CD14-positive monocyte (primary cell): ENCODE data around the gene GALNTL6. TPM values are rescaled to one million over a fixed set of nuclear protein-coding genes. Genes with fewer than 3 reads are reported as not detected.

ENCODE experiments used
- DNase-seq, 3 donors: peaks; one replicate each; pipeline ENCODE4 v3.0.0-alpha.2; 2011 to 2022
- H2AFZ ChIP-seq: 2 replicates; pipeline ENCODE4 v1.6.0; 2012; ENCODE audit warnings: mild to moderate bottlenecking, low read depth, low read length, inconsistent platforms; ENCODE audit not compliant: insufficient read depth, poor library complexity, severe bottlenecking
- H3K27ac ChIP-seq, 2 donors: 1 replicate in 1 of 2; 2 replicates in 1 of 2; pipeline ENCODE4 v1.5.1; 2012 to 2013; ENCODE audit warnings: low read length in 2 of 2, control low read depth in 1 of 2, inconsistent platforms in 1 of 2, low read depth in 1 of 2, mild to moderate bottlenecking in 1 of 2
- H3K27me3 ChIP-seq, 2 donors: one replicate each; pipeline versions ENCODE4 v1.6.0 to v1.6.1; 2011 to 2013; ENCODE audit warnings: low read length in 2 of 2; ENCODE audit not compliant: control insufficient read depth in 2 of 2, insufficient read depth in 2 of 2
- H3K36me3 ChIP-seq, 2 donors: replicated peaks in 1 of 2; 1 replicate in 1 of 2; 2 replicates in 1 of 2; pipeline versions ENCODE4 v1.5.1 to v1.6.1; 2012 to 2013; ENCODE audit warnings: low read length in 2 of 2, control low read depth in 1 of 2, inconsistent platforms in 1 of 2, mild to moderate bottlenecking in 1 of 2; ENCODE audit not compliant: insufficient read depth in 2 of 2, control insufficient read depth in 1 of 2
- H3K4me1 ChIP-seq, 2 donors: 1 replicate in 1 of 2; 2 replicates in 1 of 2; pipeline versions ENCODE4 v1.5.1 to v1.6.1; 2012 to 2013; ENCODE audit warnings: low read length in 2 of 2, control low read depth in 1 of 2, inconsistent platforms in 1 of 2, mild to moderate bottlenecking in 1 of 2, moderate library complexity in 1 of 2; ENCODE audit not compliant: insufficient read depth in 2 of 2, control insufficient read depth in 1 of 2
- H3K4me2 ChIP-seq: replicated peaks from 2 replicates; pipeline ENCODE3; 2012; ENCODE audit warnings: low read length, moderate library complexity, mild to moderate bottlenecking; ENCODE audit not compliant: poor library complexity, severe bottlenecking; ENCODE audit errors: extremely low read depth
- H3K4me3 ChIP-seq, 3 experiments: fragments of 200-600 bp in 1 of 3; sonication (generic) in 1 of 3; replicated peaks in 1 of 3; 1 replicate in 2 of 3; 2 replicates in 1 of 3; pipeline ENCODE4 v1.5.1; 2011 to 2013; ENCODE audit warnings: low read length in 3 of 3, mild to moderate bottlenecking in 3 of 3, control low read depth in 2 of 3, low read depth in 2 of 3, inconsistent platforms in 1 of 3, moderate library complexity in 1 of 3
- H3K79me2 ChIP-seq: 2 replicates; pipeline ENCODE4 v1.6.0; 2012; ENCODE audit warnings: mild to moderate bottlenecking, control low read depth, inconsistent platforms, low read length, moderate library complexity; ENCODE audit not compliant: insufficient read depth
- H3K9ac ChIP-seq: 2 replicates; pipeline ENCODE4 v1.6.0; 2017; ENCODE audit warnings: low read length, mild to moderate bottlenecking; ENCODE audit not compliant: insufficient read depth, poor library complexity, severe bottlenecking
- H3K9me3 ChIP-seq, 2 donors: replicated peaks in 1 of 2; 1 replicate in 1 of 2; 2 replicates in 1 of 2; pipeline versions ENCODE4 v1.5.1 to v1.6.1; 2012 to 2013; ENCODE audit warnings: low read length in 2 of 2, control low read depth in 1 of 2; ENCODE audit not compliant: control insufficient read depth in 1 of 2, insufficient read depth in 1 of 2
- H4K20me1 ChIP-seq: 2 replicates; pipeline ENCODE4 v1.6.0; 2012; ENCODE audit warnings: mild to moderate bottlenecking, low read length, control low read depth, moderate library complexity; ENCODE audit not compliant: insufficient read depth
- H3K27ac Mint-ChIP-seq, 7 donors: one replicate each; pipeline ENCODE4 v1.8.0; 2020; ENCODE audit warnings: mild to moderate bottlenecking in 7 of 7, mixed read lengths in 7 of 7, moderate library complexity in 6 of 7, inconsistent platforms in 2 of 7
- H3K27me3 Mint-ChIP-seq, 3 donors: one replicate each; pipeline ENCODE4 v1.8.0; 2021 to 2022; ENCODE audit warnings: low read depth in 3 of 3, mild to moderate bottlenecking in 3 of 3, mixed read lengths in 3 of 3, moderate library complexity in 3 of 3, inconsistent platforms in 1 of 3
- H3K36me3 Mint-ChIP-seq, 2 donors: one replicate each; pipeline ENCODE4 v1.8.0; 2020; ENCODE audit warnings: mixed read lengths in 2 of 2, inconsistent platforms in 1 of 2, mild to moderate bottlenecking in 1 of 2
- H3K4me1 Mint-ChIP-seq: one replicate; pipeline ENCODE4 v1.8.0; 2020; ENCODE audit warnings: mild to moderate bottlenecking, mixed read lengths
- H3K4me3 Mint-ChIP-seq, 2 donors: one replicate each; pipeline ENCODE4 v1.8.0; 2020; ENCODE audit warnings: mild to moderate bottlenecking in 2 of 2, mixed read lengths in 2 of 2, moderate library complexity in 1 of 2
- H3K9me3 Mint-ChIP-seq, 7 donors: one replicate each; pipeline ENCODE4 v1.8.0; 2020 to 2022; ENCODE audit warnings: mixed read lengths in 7 of 7, mild to moderate bottlenecking in 6 of 7, moderate library complexity in 6 of 7, inconsistent platforms in 2 of 7
- WGBS: methylation state at CpG from one replicate; pipeline ENCODE4 v1.1.5; 2013; ENCODE audit warnings: missing lambda C conversion rate; ENCODE audit not compliant: insufficient coverage; 5-methylcytosine and 5-hydroxymethylcytosine counted together
- intact Hi-C, 2 donors: fragments of 100-400 bp; cut with micrococcal nuclease; formaldehyde crosslinking; loops; one replicate each; pipeline versions ENCODE4 v1.15.0 to v1.15.1; 2023
- polyA plus RNA-seq, 3 donors: library from polyadenylated mRNA; depleted of rRNA in 1 of 3; unstranded in 2 of 3; stranded (reverse) in 1 of 3; fragments of 300-500 nt in 2 of 3; fragments of >200 nt in 1 of 3; fragmentation: Illumina TruSeq in 2 of 3; gene quantifications; 1 replicate in 2 of 3; 2 replicates in 1 of 3; pipeline ENCODE4 v1.2.3, GENCODE V29; 2012 to 2021
- TF ChIP-seq, protein P1 (sequence below): fragments of 200-600 bp; IDR thresholded peaks from one replicate; pipeline ENCODE4 v1.8.0; 2022; ENCODE audit warnings: antibody characterized with exemption, mild to moderate bottlenecking

Gene GALNTL6
- polyA plus RNA-seq, 3 donors: 0.05 TPM; not detected in 2

DNA sequence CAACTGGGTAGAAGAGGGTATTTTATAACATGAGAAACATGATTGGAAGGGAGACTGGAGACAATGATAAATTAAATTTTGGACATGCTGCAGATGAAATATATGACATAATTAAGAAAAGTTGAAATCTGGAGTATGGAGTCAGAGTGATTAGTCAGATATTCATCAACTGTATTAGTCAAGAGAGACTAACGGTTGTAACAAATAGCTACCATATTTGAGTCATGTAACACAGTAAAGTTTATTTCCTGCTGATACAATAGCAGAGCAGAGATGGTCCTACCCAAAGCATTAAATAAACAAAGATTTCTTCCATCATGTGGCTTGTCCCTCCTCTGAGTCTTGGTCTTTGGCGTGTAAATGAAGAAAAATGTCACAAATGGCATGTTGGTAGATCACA is 321.3 kb downstream of the GALNTL6 start:
- Histone ChIP-seq H3K79me2 (no peaks in the 10 kb centered on the region), H3K36me3 (no peaks in the 10 kb centered on the region), H3K27me3 (no peaks in the 10 kb centered on the region), H3K9me3 (no peaks in the 10 kb centered on the region), H3K27ac (no peak overlapping the region), H3K4me1 (no peaks in the 10 kb centered on the region), H4K20me1 (no peaks in the 10 kb centered on the region), H2AFZ (no peak overlapping the region), H3K4me2 (no peak overlapping the region), H3K4me3 (no peak overlapping the region), H3K9ac (no peak overlapping the region)
- Mint-ChIP-seq H3K27ac (no peak overlapping the region), H3K4me3 (no peak overlapping the region), H3K9me3 (peaks cover 0 to 7% (median 2%) of the 10 kb centered on the region in 7 donors), H3K4me1 (no peaks in the 10 kb centered on the region), H3K27me3 (peaks cover 0 to 1% (median 0%) of the 10 kb centered on the region in 3 donors), H3K36me3 (no peaks in the 10 kb centered on the region)
- WGBS: no CpG with 5 or more reads among the region's 2 CpGs
- no peak for DNase-seq
- intact Hi-C loops: no loop called here
- TF ChIP-seq, protein P1, sequence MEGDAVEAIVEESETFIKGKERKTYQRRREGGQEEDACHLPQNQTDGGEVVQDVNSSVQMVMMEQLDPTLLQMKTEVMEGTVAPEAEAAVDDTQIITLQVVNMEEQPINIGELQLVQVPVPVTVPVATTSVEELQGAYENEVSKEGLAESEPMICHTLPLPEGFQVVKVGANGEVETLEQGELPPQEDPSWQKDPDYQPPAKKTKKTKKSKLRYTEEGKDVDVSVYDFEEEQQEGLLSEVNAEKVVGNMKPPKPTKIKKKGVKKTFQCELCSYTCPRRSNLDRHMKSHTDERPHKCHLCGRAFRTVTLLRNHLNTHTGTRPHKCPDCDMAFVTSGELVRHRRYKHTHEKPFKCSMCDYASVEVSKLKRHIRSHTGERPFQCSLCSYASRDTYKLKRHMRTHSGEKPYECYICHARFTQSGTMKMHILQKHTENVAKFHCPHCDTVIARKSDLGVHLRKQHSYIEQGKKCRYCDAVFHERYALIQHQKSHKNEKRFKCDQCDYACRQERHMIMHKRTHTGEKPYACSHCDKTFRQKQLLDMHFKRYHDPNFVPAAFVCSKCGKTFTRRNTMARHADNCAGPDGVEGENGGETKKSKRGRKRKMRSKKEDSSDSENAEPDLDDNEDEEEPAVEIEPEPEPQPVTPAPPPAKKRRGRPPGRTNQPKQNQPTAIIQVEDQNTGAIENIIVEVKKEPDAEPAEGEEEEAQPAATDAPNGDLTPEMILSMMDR: no peak

DNA sequence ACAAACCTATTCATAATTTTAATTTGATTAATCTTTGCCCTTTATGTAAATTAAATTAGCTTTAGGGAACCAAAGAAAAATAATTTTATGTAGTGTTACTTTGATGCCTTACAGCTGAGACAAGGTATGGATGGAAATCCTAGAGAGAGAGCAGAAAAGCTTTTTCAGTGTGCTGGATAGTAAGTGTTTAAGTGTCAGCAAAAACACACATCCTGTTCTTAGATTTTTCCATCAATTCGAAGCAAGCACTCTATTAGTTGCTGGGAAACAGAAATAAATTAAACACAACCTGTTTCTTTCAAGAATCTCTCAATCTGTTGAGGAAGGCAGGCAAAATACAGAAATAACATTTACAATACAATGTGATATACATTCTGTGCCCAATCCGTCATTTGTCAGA is 327.8 kb downstream of the GALNTL6 start:
- H3K27me3 ChIP-seq: no peaks in the 10 kb centered on the region
- no peak overlapping the region for H3K27ac ChIP-seq
- H2AFZ ChIP-seq: no peak overlapping the region
- peaks cover 0 to 4% (median 0%) of the 10 kb centered on the region in 7 donors for H3K9me3 Mint-ChIP-seq
- no peak overlapping the region for H3K9ac ChIP-seq
- H3K27ac Mint-ChIP-seq: no peak overlapping the region
- H3K36me3 ChIP-seq: no peaks in the 10 kb centered on the region
- no peaks in the 10 kb centered on the region for H3K36me3 Mint-ChIP-seq
- H3K4me2 ChIP-seq: no peak overlapping the region
- TF ChIP-seq, protein P1: no peak
- no peak for DNase-seq
- H3K4me1 Mint-ChIP-seq: no peaks in the 10 kb centered on the region
- H3K4me1 ChIP-seq: no peaks in the 10 kb centered on the region
- H3K4me3 ChIP-seq: no peak overlapping the region
- intact Hi-C loops: no loop called here
- H3K79me2 ChIP-seq: no peaks in the 10 kb centered on the region
- no peaks in the 10 kb centered on the region for H4K20me1 ChIP-seq
- H3K4me3 Mint-ChIP-seq: no peak overlapping the region
- H3K9me3 ChIP-seq: no peaks in the 10 kb centered on the region
- no CpG with 5 or more reads among the region's 2 CpGs for WGBS
- no peaks in the 10 kb centered on the region for H3K27me3 Mint-ChIP-seq
